Neural progenitor cell (in vitro differentiated cells): ENCODE measurements around the gene NRG2. TPM values are rescaled to one million over a fixed set of nuclear protein-coding genes. Genes with fewer than 3 reads are reported as not detected.
A peak's percentile ranks its signal among the peaks of the same experiment; 100 is the strongest.

Experiments used
- DNase-seq: peaks from one replicate; pipeline ENCODE4 v3.0.0-alpha.2; 2016; ENCODE audit warnings: low spot score
- H2AFZ ChIP-seq: fragments of 200-600 bp; sonication (generic); replicated peaks from 2 replicates; pipeline ENCODE4 v1.6.1; 2016; ENCODE audit warnings: antibody characterized with exemption
- H3F3A ChIP-seq: fragments of 200-600 bp; sonication (generic); 2 replicates; pipeline ENCODE4 v1.6.1; 2016; ENCODE audit warnings: antibody characterized with exemption, low read depth
- H3K27ac ChIP-seq: fragments of 200-600 bp; sonication (generic); 2 replicates; pipeline ENCODE4 v1.5.1; 2016; ENCODE audit warnings: mild to moderate bottlenecking
- H3K27me3 ChIP-seq: fragments of 200-600 bp; sonication (generic); 2 replicates; pipeline ENCODE4 v1.6.1; 2016; ENCODE audit warnings: mild to moderate bottlenecking, moderate library complexity
- H3K36me3 ChIP-seq: fragments of 200-600 bp; sonication (generic); 2 replicates; pipeline ENCODE4 v1.5.1; 2016
- H3K4me1 ChIP-seq: fragments of 200-600 bp; sonication (generic); 2 replicates; pipeline ENCODE4 v1.6.1; 2016; ENCODE audit warnings: mixed run types
- H3K4me2 ChIP-seq: fragments of 200-600 bp; sonication (generic); 2 replicates; pipeline ENCODE4 v1.6.1; 2016
- H3K4me3 ChIP-seq: fragments of 200-600 bp; sonication (generic); 2 replicates; pipeline ENCODE4 v1.5.1; 2016
- H3K79me2 ChIP-seq: fragments of 200-600 bp; sonication (generic); 2 replicates; pipeline ENCODE4 v1.6.1; 2016; ENCODE audit warnings: low read depth
- H3K9ac ChIP-seq: fragments of 200-600 bp; sonication (generic); 2 replicates; pipeline ENCODE4 v1.6.1; 2016
- H3K9me3 ChIP-seq: fragments of 200-600 bp; sonication (generic); 2 replicates; pipeline ENCODE4 v1.5.1; 2016; ENCODE audit warnings: low read depth
- H4K20me1 ChIP-seq: fragments of 200-600 bp; sonication (generic); 2 replicates; pipeline ENCODE4 v1.6.1; 2016; ENCODE audit warnings: low read depth
- H3K27ac Mint-ChIP-seq: 3 replicates; pipeline ENCODE4 v1.8.0; 2021; ENCODE audit warnings: mixed read lengths
- H3K27me3 Mint-ChIP-seq: 2 replicates; pipeline ENCODE4 v1.8.0; 2022; ENCODE audit warnings: low read depth, mild to moderate bottlenecking, inconsistent platforms, moderate library complexity, mixed read lengths; ENCODE audit not compliant: insufficient read depth
- H3K36me3 Mint-ChIP-seq: 3 replicates; pipeline ENCODE4 v1.8.0; 2021; ENCODE audit warnings: mixed read lengths
- H3K4me1 Mint-ChIP-seq: 3 replicates; pipeline ENCODE4 v1.8.0; 2021; ENCODE audit warnings: mixed read lengths
- H3K4me3 Mint-ChIP-seq: 3 replicates; pipeline ENCODE4 v1.8.0; 2021; ENCODE audit warnings: mild to moderate bottlenecking, moderate library complexity, mixed read lengths
- H3K9me3 Mint-ChIP-seq: 3 replicates; pipeline ENCODE4 v1.8.0; 2020; ENCODE audit warnings: mixed read lengths
- CTCF ChIP-seq: fragments of 200-600 bp; sonication (generic); IDR thresholded peaks from 2 replicates; pipeline ENCODE4 v1.5.1; 2017; ENCODE audit warnings: antibody characterized with exemption, mild to moderate bottlenecking
- EZH2 ChIP-seq: fragments of 200-600 bp; sonication (generic); IDR thresholded peaks from 2 replicates; pipeline ENCODE4 v1.6.1; 2017; ENCODE audit warnings: antibody characterized with exemption, mild to moderate bottlenecking, moderate library complexity
- EZH2phosphoT487 ChIP-seq: fragments of 200-600 bp; sonication (generic); IDR thresholded peaks from 2 replicates; pipeline ENCODE4 v1.6.1; 2017; ENCODE audit warnings: antibody characterized with exemption
- total RNA-seq: library from RNA; depleted of rRNA; stranded (reverse); fragments of >200 nt; gene quantifications from 2 replicates; pipeline ENCODE4 v1.2.3, GENCODE V29; 2015; ENCODE audit warnings: low replicate concordance

Gene NRG2
- total RNA-seq, 1 donor from 2014 or later = 0.13 TPM

- no peak for DNase-seq
- TF ChIP-seq CTCF (no peak), EZH2 (peak; percentile 6)
- Histone ChIP-seq H3K79me2 (no peaks in the 10 kb centered on the region), H3F3A (peaks cover 11% of the 10 kb centered on the region), H3K4me1 (no peaks in the 10 kb centered on the region), H3K9ac (no peak overlapping the region), H3K27me3 (peaks cover 84% of the 10 kb centered on the region), H3K4me2 (no peak overlapping the region), H3K9me3 (no peaks in the 10 kb centered on the region), H3K27ac (no peak overlapping the region), H2AFZ (no peak overlapping the region), H3K4me3 (no peak overlapping the region), H4K20me1 (peaks cover 16% of the 10 kb centered on the region), H3K36me3 (no peaks in the 10 kb centered on the region)
- peak overlapping the region; percentile 84 for H3K4me3 Mint-ChIP-seq
- no peak overlapping the region for H3K27ac Mint-ChIP-seq
- no peaks in the 10 kb centered on the region for H3K9me3 Mint-ChIP-seq
- H3K4me1 Mint-ChIP-seq = peaks cover 5% of the 10 kb centered on the region
- H3K36me3 Mint-ChIP-seq = no peaks in the 10 kb centered on the region
- peaks cover 34% of the 10 kb centered on the region for H3K27me3 Mint-ChIP-seq
Measured at GRCh38 chr5:139849501-139849900, 193.6 kb downstream of the NRG2 start.

- peak overlapping the region; percentile 84 for H3K4me3 Mint-ChIP-seq
- peaks cover 7% of the 10 kb centered on the region for H3K4me1 Mint-ChIP-seq
- peaks cover 85% of the 10 kb centered on the region for H3K27me3 ChIP-seq
- no peaks in the 10 kb centered on the region for H3K4me1 ChIP-seq
- TF ChIP-seq EZH2 (no peak), CTCF (no peak), EZH2phosphoT487 (no peak)
- H3K9ac ChIP-seq = no peak overlapping the region
- peaks cover 16% of the 10 kb centered on the region for H4K20me1 ChIP-seq
- no peaks in the 10 kb centered on the region for H3K36me3 ChIP-seq
- no peak overlapping the region for H3K27ac ChIP-seq
- H3K27ac Mint-ChIP-seq = no peak overlapping the region
- H3K36me3 Mint-ChIP-seq = no peaks in the 10 kb centered on the region
- peaks cover 11% of the 10 kb centered on the region for H3F3A ChIP-seq
- H3K4me2 ChIP-seq = peak overlapping the region; percentile 81
- H2AFZ ChIP-seq = no peak overlapping the region
- H3K27me3 Mint-ChIP-seq = peaks cover 35% of the 10 kb centered on the region
- peak overlapping the region; percentile 54 for H3K4me3 ChIP-seq
- H3K9me3 Mint-ChIP-seq = no peaks in the 10 kb centered on the region
- no peaks in the 10 kb centered on the region for H3K9me3 ChIP-seq
- DNase-seq = no peak
- H3K79me2 ChIP-seq = no peaks in the 10 kb centered on the region
Measured at GRCh38 chr5:139848508-139849100, 194.5 kb downstream of the NRG2 start.

GRCh38 chr5:139847790-139848507, 195.2 kb downstream of the NRG2 start:
- no peaks in the 10 kb centered on the region for H3K36me3 ChIP-seq
- H3K9me3 Mint-ChIP-seq = no peaks in the 10 kb centered on the region
- peak overlapping the region; percentile 54 for H3K4me3 ChIP-seq
- no peaks in the 10 kb centered on the region for H3K79me2 ChIP-seq
- peak overlapping the region; percentile 81 for H3K4me2 ChIP-seq
- no peak overlapping the region for H3K27ac Mint-ChIP-seq
- no peak overlapping the region for H2AFZ ChIP-seq
- H3K27me3 ChIP-seq = peaks cover 85% of the 10 kb centered on the region
- TF ChIP-seq EZH2phosphoT487 (peak; percentile 83), EZH2 (peak; percentile 85), CTCF (peak; percentile 11)
- H3K9me3 ChIP-seq = no peaks in the 10 kb centered on the region
- H3K4me1 ChIP-seq = no peaks in the 10 kb centered on the region
- H3F3A ChIP-seq = peaks cover 11% of the 10 kb centered on the region
- no peak overlapping the region for H3K9ac ChIP-seq
- no peaks in the 10 kb centered on the region for H3K36me3 Mint-ChIP-seq
- H3K27ac ChIP-seq = no peak overlapping the region
- DNase-seq = peak; percentile 89
- peaks cover 38% of the 10 kb centered on the region for H3K27me3 Mint-ChIP-seq
- H4K20me1 ChIP-seq = peaks cover 16% of the 10 kb centered on the region
- peak overlapping the region; percentile 71 for H3K4me3 Mint-ChIP-seq
- peaks cover 7% of the 10 kb centered on the region for H3K4me1 Mint-ChIP-seq
